ENCODE measurements around the gene LIF. TPM values are rescaled to one million over a fixed set of nuclear protein-coding genes. Genes with fewer than 3 reads are reported as not detected.

The LIF gene
- total RNA-seq, 1 experiment from 2014 or later: not detected

- H2AFZ ChIP-seq (ENCODE audit: low read length): no peak overlapping the region
These were observed 50.2 kb downstream of the LIF start for GRCh38 chr22:30196141-30196879.

GRCh38 chr22:30195245-30196140, 51.1 kb downstream of the LIF start:
- Histone ChIP-seq H3K79me2 (ENCODE audit: low read length) (no peaks in the 10 kb centered on the region), H4K20me1 (ENCODE audit: insufficient read depth, low read depth, low read length) (no peaks in the 10 kb centered on the region), H3K4me3 (ENCODE audit: low read length) (no peak overlapping the region), H3K9ac (ENCODE audit: low read length) (no peak overlapping the region), H3K27ac (ENCODE audit: low read length) (no peak overlapping the region), H3K27me3 (ENCODE audit: low read length) (no peaks in the 10 kb centered on the region), H3K9me3 (ENCODE audit: low read length) (no peaks in the 10 kb centered on the region), H2AFZ (ENCODE audit: low read length) (no peak overlapping the region), H3K4me2 (ENCODE audit: low read depth, low read length, poor library complexity, severe bottlenecking) (no peak overlapping the region), H3K36me3 (ENCODE audit: insufficient read depth, low read length) (no peaks in the 10 kb centered on the region), H3K9me2 (replicated peaks; ENCODE audit: insufficient read depth, low read length) (no peaks in the 10 kb centered on the region), H3K4me1 (ENCODE audit: low read length) (no peaks in the 10 kb centered on the region)
- no peak for DNase-seq

More at GRCh38 chr22:30196141-30196879, 50.2 kb downstream of the LIF start:
- Histone ChIP-seq H3K9me3 (ENCODE audit: low read length) (no peaks in the 10 kb centered on the region), H3K36me3 (ENCODE audit: insufficient read depth, low read length) (no peaks in the 10 kb centered on the region), H3K79me2 (ENCODE audit: low read length) (no peaks in the 10 kb centered on the region), H3K27ac (ENCODE audit: low read length) (no peak overlapping the region), H3K9ac (ENCODE audit: low read length) (no peak overlapping the region), H3K4me2 (ENCODE audit: low read depth, low read length, poor library complexity, severe bottlenecking) (no peak overlapping the region), H3K4me1 (ENCODE audit: low read length) (no peaks in the 10 kb centered on the region), H3K9me2 (replicated peaks; ENCODE audit: insufficient read depth, low read length) (no peaks in the 10 kb centered on the region), H3K27me3 (ENCODE audit: low read length) (no peaks in the 10 kb centered on the region), H3K4me3 (ENCODE audit: low read length) (no peak overlapping the region), H4K20me1 (ENCODE audit: insufficient read depth, low read depth, low read length) (no peaks in the 10 kb centered on the region)
- no peak for DNase-seq

- H3K9me3 ChIP-seq (ENCODE audit: low read length): no peaks in the 10 kb centered on the region
- H2AFZ ChIP-seq (ENCODE audit: low read length): no peak overlapping the region
- no peak for DNase-seq
- no peaks in the 10 kb centered on the region for H3K4me1 ChIP-seq (ENCODE audit: low read length)
- H3K4me2 ChIP-seq (ENCODE audit: low read depth, low read length, poor library complexity, severe bottlenecking): no peak overlapping the region
- no peak overlapping the region for H3K4me3 ChIP-seq (ENCODE audit: low read length)
- H3K36me3 ChIP-seq (ENCODE audit: insufficient read depth, low read length): no peaks in the 10 kb centered on the region
- no peaks in the 10 kb centered on the region for H3K27me3 ChIP-seq (ENCODE audit: low read length)
- no peaks in the 10 kb centered on the region for H3K79me2 ChIP-seq (ENCODE audit: low read length)
- H4K20me1 ChIP-seq (ENCODE audit: insufficient read depth, low read depth, low read length): no peaks in the 10 kb centered on the region
- H3K9me2 ChIP-seq (replicated peaks; ENCODE audit: insufficient read depth, low read length): no peaks in the 10 kb centered on the region
- H3K27ac ChIP-seq (ENCODE audit: low read length): no peak overlapping the region
- H3K9ac ChIP-seq (ENCODE audit: low read length): no peak overlapping the region
These were observed 53.4 kb downstream of the LIF start for GRCh38 chr22:30193031-30193775.

GRCh38 chr22:30192427-30192826, 54.1 kb downstream of the LIF start:
- no peaks in the 10 kb centered on the region for H3K4me1 ChIP-seq (ENCODE audit: low read length)
- no peak for DNase-seq
- no peaks in the 10 kb centered on the region for H3K79me2 ChIP-seq (ENCODE audit: low read length)
- H3K36me3 ChIP-seq (ENCODE audit: insufficient read depth, low read length): no peaks in the 10 kb centered on the region
- H3K4me3 ChIP-seq (ENCODE audit: low read length): no peak overlapping the region
- H3K4me2 ChIP-seq (ENCODE audit: low read depth, low read length, poor library complexity, severe bottlenecking): no peak overlapping the region
- no peak overlapping the region for H3K27ac ChIP-seq (ENCODE audit: low read length)
- no peaks in the 10 kb centered on the region for H3K9me2 ChIP-seq (replicated peaks; ENCODE audit: insufficient read depth, low read length)
- no peak overlapping the region for H3K9ac ChIP-seq (ENCODE audit: low read length)
- H3K27me3 ChIP-seq (ENCODE audit: low read length): no peaks in the 10 kb centered on the region
- no peaks in the 10 kb centered on the region for H4K20me1 ChIP-seq (ENCODE audit: insufficient read depth, low read depth, low read length)
- no peaks in the 10 kb centered on the region for H3K9me3 ChIP-seq (ENCODE audit: low read length)
- H2AFZ ChIP-seq (ENCODE audit: low read length): no peak overlapping the region

GRCh38 chr22:30191040-30191701, 55.4 kb downstream of the LIF start:
- DNase-seq: no peak
- H3K27me3 ChIP-seq (ENCODE audit: low read length): no peaks in the 10 kb centered on the region
- H3K9me2 ChIP-seq (replicated peaks; ENCODE audit: insufficient read depth, low read length): no peaks in the 10 kb centered on the region
- H3K4me2 ChIP-seq (ENCODE audit: low read depth, low read length, poor library complexity, severe bottlenecking): no peak overlapping the region
- H3K79me2 ChIP-seq (ENCODE audit: low read length): no peaks in the 10 kb centered on the region
- no peak overlapping the region for H2AFZ ChIP-seq (ENCODE audit: low read length)
- no peaks in the 10 kb centered on the region for H4K20me1 ChIP-seq (ENCODE audit: insufficient read depth, low read depth, low read length)
- no peak overlapping the region for H3K27ac ChIP-seq (ENCODE audit: low read length)
- H3K4me1 ChIP-seq (ENCODE audit: low read length): no peaks in the 10 kb centered on the region
- no peaks in the 10 kb centered on the region for H3K9me3 ChIP-seq (ENCODE audit: low read length)
- no peak overlapping the region for H3K9ac ChIP-seq (ENCODE audit: low read length)
- H3K4me3 ChIP-seq (ENCODE audit: low read length): no peak overlapping the region
- H3K36me3 ChIP-seq (ENCODE audit: insufficient read depth, low read length): no peaks in the 10 kb centered on the region

GRCh38 chr22:30190574-30190973, 56.0 kb downstream of the LIF start:
- no peak overlapping the region for H3K27ac ChIP-seq (ENCODE audit: low read length)
- H2AFZ ChIP-seq (ENCODE audit: low read length): no peak overlapping the region
- H3K36me3 ChIP-seq (ENCODE audit: insufficient read depth, low read length): no peaks in the 10 kb centered on the region
- no peak for DNase-seq
- H3K9ac ChIP-seq (ENCODE audit: low read length): no peak overlapping the region
- no peaks in the 10 kb centered on the region for H3K9me2 ChIP-seq (replicated peaks; ENCODE audit: insufficient read depth, low read length)
- no peaks in the 10 kb centered on the region for H3K27me3 ChIP-seq (ENCODE audit: low read length)
- no peaks in the 10 kb centered on the region for H3K9me3 ChIP-seq (ENCODE audit: low read length)
- no peaks in the 10 kb centered on the region for H4K20me1 ChIP-seq (ENCODE audit: insufficient read depth, low read depth, low read length)
- no peak overlapping the region for H3K4me3 ChIP-seq (ENCODE audit: low read length)
- no peaks in the 10 kb centered on the region for H3K79me2 ChIP-seq (ENCODE audit: low read length)
- H3K4me2 ChIP-seq (ENCODE audit: low read depth, low read length, poor library complexity, severe bottlenecking): no peak overlapping the region
- no peaks in the 10 kb centered on the region for H3K4me1 ChIP-seq (ENCODE audit: low read length)

All from Karpas-422 (cell line).